T-helper 2 cell treated with Interferon-gamma antibody and Interleukin-4, amounts not matched to agents 100 ng/mL and 5 ng/mL, for 36 hours (primary cell): ENCODE data around the gene SAP130. TPM values are rescaled to one million over a fixed set of nuclear protein-coding genes. Genes with fewer than 3 reads are reported as not detected.

Experiments used
- intact Hi-C: fragments of 100-400 bp; cut with micrococcal nuclease; formaldehyde crosslinking; loops from one replicate; pipeline ENCODE4 v1.15.1; 2023
- total RNA-seq: library from RNA; stranded (reverse); gene quantifications from 2 replicates; pipeline ENCODE4 v1.2.3, GENCODE V29; 2022

The SAP130 gene
- 31.9 and 36.6 TPM in 2 replicates for total RNA-seq

DNA sequence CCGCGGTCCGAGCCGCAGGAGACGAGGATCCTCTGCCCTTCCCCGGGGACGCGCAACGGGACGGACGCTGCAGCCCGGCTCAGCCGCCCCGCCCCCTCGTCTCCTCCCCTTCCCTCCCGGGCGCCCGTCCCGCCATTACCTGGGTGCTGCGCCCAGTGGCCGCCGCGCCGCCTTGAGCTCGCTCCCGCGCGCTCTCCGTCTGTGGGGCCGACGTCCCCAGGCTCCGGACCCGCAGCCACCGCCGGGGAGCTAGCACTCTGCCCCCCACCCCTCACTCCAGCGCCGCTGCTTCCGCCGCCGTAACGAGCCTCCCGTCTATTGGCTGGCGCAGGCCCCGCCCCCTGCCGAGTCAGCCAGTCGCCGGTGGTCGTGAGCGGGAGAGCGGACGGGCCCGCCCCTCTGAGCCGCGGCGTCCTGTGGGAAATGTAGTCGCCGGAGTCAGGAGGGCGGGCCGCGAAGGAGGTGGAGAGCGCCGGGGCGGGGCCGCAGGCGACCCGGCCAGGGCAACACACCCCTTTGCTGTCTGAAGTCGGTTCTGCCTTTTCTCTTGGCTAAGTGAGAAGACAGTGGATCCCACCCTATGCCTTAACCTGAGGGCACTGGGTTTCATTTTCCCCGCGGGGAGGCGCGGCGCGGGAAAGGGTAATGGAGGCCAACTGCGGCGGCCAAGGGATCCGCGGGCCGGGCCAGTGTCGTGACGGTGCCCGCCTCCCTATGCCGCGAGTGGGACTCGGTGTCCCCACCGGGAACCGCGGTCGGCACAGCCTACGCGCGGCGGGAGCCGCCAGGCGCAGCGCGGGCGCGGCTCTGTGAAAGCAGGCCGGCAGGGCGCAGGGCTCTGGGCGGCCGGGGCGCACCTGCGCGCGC, at the start of gene SAP130:
SAP130 (minus strand) TSS at position 259 of the 867 bp plus-strand sequence. CDS start 1,767 bp downstream, outside the sequence.
- intact Hi-C loops, result loop anchor here (1.0 to 5.0 kb wide), 7 partner anchors 63 to 640 kb away; partner anchors contain the start of genes AMMECR1L, POLR2D, SFT2D3 and UGGT1

DNA sequence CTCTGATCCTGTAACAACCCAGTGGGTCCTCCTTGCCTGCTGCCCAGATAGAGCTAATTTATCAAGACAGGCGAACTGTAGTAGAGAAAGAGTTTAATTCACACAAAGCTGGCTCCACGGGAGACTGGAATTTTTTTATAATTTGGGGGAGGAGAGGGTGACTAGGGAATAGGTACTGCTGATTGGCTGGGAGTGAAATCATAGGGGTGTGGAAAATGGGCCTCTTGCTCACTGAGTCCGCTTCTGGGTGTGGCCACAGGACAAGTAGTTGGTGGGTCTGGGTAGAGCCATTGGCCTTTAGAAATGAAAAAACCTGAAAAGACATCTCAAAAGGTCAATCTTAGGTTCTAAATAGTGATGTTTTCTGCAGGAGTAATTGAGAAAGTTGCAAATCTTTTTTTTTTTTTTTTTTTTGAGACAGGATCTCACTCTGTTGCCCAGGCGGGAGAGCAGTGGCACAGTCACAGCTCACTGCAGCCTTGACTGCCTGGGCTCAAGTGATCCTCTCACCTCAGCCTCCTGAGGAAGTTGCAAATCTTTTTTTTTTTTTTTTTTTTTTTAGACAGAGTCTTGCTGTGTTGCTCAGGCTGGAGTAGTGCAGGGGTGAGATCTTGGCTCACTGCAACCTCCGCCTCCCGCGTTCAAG, 48.7 kb upstream of the SAP130 start:
- intact Hi-C loops, result no loop called here

GRCh38 chr2:128073278-128073677, 45.4 kb upstream of the SAP130 start:
- intact Hi-C loops, result no loop called here

- intact Hi-C loops, result no loop called here
These were observed 41.9 kb upstream of the SAP130 start for GRCh38 chr2:128069769-128070168.

- intact Hi-C loops, result no loop called here
These were observed 36.5 kb upstream of the SAP130 start for GRCh38 chr2:128064353-128064752.

- intact Hi-C loops, result no loop called here
These were observed 34.7 kb upstream of the SAP130 start for GRCh38 chr2:128062571-128062970.

- intact Hi-C loops, result no loop called here
These were observed 30.3 kb upstream of the SAP130 start for GRCh38 chr2:128058114-128058513.

GRCh38 chr2:128057334-128057733, 29.5 kb upstream of the SAP130 start:
- intact Hi-C loops, result no loop called here

- intact Hi-C loops, result no loop called here
These were observed 26.4 kb upstream of the SAP130 start for GRCh38 chr2:128054104-128054885.

DNA sequence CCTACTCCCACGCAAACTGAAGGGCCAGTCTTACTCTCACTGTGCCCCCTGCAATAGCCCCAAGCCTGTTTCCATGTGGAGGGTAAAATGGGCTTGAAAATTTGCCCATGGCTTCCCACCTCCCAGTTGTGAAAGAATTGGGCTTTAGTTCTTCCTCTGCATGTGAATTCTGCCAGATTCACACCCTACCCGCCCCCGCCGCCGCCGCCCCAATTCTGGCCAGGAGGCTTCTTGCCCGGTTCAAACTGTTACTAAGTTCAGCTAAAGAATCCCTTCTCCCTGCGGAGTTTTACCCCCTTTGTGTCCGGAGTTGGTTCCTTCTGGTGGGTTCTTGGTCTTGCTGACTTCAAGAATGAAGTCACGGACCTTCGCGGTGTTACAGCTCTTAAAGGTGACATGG, 25.5 kb upstream of the SAP130 start:
- intact Hi-C loops, result no loop called here

- intact Hi-C loops, result no loop called here
These were observed 15.2 kb upstream of the SAP130 start for GRCh38 chr2:128043041-128043440.

GRCh38 chr2:128041561-128041960, 13.7 kb upstream of the SAP130 start:
- intact Hi-C loops, result no loop called here

DNA sequence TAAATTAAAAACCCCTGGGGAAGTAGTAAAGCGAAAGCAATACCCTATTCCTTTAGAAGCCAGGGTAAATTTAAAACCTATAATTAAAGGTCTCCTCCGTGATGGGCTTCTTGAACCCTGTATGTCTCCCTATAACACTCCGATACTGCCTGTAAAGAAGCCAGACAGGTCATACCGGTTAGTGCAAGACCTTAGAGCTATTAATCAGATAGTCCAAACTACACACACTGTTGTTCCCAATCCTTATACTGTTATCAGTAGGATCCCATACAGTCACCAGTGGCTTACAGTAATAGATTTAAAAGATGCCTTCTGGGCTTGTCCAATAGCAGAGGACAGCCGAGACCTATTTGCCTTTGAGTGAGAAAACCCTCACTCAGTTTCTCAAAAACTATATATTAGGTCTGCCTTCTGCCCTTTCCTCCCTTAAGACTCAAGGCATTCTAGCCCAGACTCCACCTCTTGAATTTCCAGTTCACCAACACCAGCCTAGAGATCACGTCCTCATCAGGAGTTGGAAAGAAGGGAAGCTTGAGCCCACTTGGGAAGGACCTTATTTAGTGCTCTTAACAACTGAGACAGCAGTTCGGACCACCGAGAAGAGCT, 12.4 kb upstream of the SAP130 start:
- intact Hi-C loops, result no loop called here

GRCh38 chr2:128039535-128039934, 11.7 kb upstream of the SAP130 start:
- intact Hi-C loops, result no loop called here

- intact Hi-C loops, result no loop called here
These were observed 10.6 kb upstream of the SAP130 start for GRCh38 chr2:128038411-128038810.

DNA sequence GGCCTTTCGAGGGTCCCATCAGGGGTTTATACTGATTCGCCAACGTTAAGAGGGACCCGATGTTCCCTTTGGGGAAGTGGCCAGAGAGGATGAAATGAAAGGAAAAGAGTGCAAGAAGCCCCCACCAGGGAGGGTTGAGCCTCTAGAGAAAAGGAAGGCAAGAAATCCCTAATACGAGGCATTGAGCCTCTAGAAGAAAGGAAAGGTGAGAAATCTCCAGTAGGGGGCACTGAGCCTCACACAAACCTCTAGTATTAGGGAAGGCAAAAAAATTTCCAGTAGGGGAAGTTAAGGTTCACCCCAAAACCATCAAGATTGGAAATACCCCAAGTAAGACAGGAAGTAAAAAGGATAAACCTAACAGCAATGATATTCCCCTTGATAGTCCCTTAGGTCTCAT, 9.8 kb upstream of the SAP130 start:
- intact Hi-C loops, result no loop called here

- intact Hi-C loops, result no loop called here
These were observed 9.1 kb upstream of the SAP130 start for GRCh38 chr2:128036748-128037607.

DNA sequence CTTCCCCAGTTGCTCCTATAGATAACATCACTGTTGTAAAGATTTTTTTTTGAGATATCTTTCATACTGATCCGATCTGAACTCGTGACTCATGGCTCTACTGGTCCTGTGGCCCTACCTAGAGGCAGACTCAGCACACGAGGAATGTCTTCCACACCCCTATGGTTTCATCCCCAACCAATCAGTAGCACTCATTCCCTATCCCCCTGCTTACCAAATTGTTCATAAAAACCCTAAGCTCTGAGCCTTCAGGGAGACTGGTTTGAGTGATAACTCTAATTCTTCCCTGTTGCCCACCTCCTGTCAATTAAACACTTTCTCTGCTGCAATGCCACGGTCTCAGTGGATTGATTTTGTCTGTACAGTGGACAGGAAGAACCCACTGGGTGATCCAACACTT, 4.2 kb upstream of the SAP130 start:
- intact Hi-C loops, result no loop called here

DNA sequence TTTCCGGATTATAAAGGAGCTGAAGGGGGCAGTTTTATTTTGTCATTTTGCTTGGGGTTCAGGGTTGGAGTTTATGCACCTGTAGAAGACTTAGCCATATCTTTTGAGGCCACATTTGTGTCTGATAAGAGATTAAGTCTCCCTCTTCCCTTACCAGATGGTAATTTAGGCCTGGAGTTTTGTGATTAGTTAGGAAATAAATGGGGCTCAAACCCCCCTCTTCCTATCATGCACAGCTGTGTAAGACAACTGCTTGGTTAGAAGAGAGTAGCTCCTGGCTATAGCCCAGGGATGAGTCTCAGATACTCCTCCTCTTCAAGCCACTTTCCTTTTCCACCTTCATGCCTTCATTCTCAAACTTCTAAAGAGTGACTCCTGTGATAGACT, 802 bp upstream of the SAP130 start:
- intact Hi-C loops, result loop anchor here (1.0 to 5.0 kb wide), 6 partner anchors 63 to 640 kb away; partner anchors contain the start of genes AMMECR1L, POLR2D, SFT2D3 and UGGT1

DNA sequence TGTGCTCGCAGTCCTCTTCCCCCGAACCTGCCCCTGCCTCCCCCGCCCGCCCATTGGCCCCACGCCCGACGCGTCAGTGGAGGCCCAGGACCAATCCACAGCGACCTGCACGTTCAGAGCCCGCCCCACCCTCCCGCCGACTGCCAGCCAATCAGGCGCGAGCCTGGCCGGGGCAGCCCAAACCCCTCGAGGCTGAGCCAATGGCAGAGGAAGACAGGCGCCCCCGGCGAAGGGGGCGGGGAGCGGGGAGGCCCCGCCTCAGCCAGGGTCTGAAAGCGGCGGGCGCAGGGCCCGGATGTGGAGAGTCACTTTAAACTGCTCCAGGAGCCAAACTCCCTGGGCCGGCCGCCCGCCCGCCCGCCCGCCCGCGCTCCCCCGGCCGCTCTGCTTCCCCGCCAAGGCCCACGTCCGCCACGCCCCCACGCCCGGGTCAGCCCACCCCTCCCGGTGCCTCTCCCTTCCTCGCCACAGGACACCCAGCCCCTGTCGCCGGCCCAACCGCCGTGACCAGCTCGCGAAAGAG, 520 bp downstream of the SAP130 start:
- intact Hi-C loops, result loop anchor here (2.0 to 5.0 kb wide), 2 partner anchors 140 to 205 kb away; partner anchors contain the start of gene AMMECR1L
